ENCODE results near the gene PRSS57.
"Not testable (repeated sequence)": the region's sequence is repeated elsewhere in the genome, so short reads cannot be mapped to it uniquely, and the experiment has no call there.

PRSS57 gene

GRCh38 chr19:679418-680286 lies 15.6 kb downstream of the PRSS57 start:
- in situ Hi-C loops (cut with MboI; ENCODE audit: low sequenced_read_pairs) = no loop called here
- DNase-seq (ENCODE audit: low spot score in 2 of 2) = peak in 1 of 2 experiments; percentile 62
- peaks cover 5% of the 10 kb centered on the region for H3K4me1 ChIP-seq

GRCh38 chr19:678791-679388 lies 16.4 kb downstream of the PRSS57 start:
- Histone ChIP-seq H3K4me3 (peak overlapping the region; percentile 53), H3K27me3 (ENCODE audit: low read depth) (peaks cover 16% of the 10 kb centered on the region), H3K36me3 (replicated peaks) (no peaks in the 10 kb centered on the region), H3K4me1 (peaks cover 5% of the 10 kb centered on the region), H3K9me3 (no peaks in the 10 kb centered on the region)
- no peak for DNase-seq (ENCODE audit: low spot score in 2 of 2)
- in situ Hi-C loops (cut with MboI; ENCODE audit: low sequenced_read_pairs) = no loop called here

More at GRCh38 chr19:679418-680286, 15.6 kb downstream of the PRSS57 start:
- no peaks in the 10 kb centered on the region for H3K9me3 ChIP-seq
- H3K4me3 ChIP-seq = peak overlapping the region; percentile 53
- H3K27me3 ChIP-seq (ENCODE audit: low read depth) = peaks cover 16% of the 10 kb centered on the region
- H3K36me3 ChIP-seq (replicated peaks) = no peaks in the 10 kb centered on the region

- H3K36me3 ChIP-seq (replicated peaks) = no peaks in the 10 kb centered on the region
- H3K9me3 ChIP-seq = no peaks in the 10 kb centered on the region
- H3K4me1 ChIP-seq = peaks cover 5% of the 10 kb centered on the region
- no peak for DNase-seq (ENCODE audit: low spot score in 2 of 2)
- no peak overlapping the region for H3K4me3 ChIP-seq
- in situ Hi-C loops (cut with MboI; ENCODE audit: low sequenced_read_pairs) = no loop called here
- peaks cover 16% of the 10 kb centered on the region for H3K27me3 ChIP-seq (ENCODE audit: low read depth)
Measured at GRCh38 chr19:677601-678436, 17.4 kb downstream of the PRSS57 start.

GRCh38 chr19:677201-677600 lies 18.1 kb downstream of the PRSS57 start:
- Histone ChIP-seq H3K27me3 (ENCODE audit: low read depth) (peaks cover 16% of the 10 kb centered on the region), H3K4me1 (peaks cover 5% of the 10 kb centered on the region), H3K4me3 (no peak overlapping the region), H3K9me3 (no peaks in the 10 kb centered on the region), H3K36me3 (replicated peaks) (no peaks in the 10 kb centered on the region)
- in situ Hi-C loops (cut with MboI; ENCODE audit: low sequenced_read_pairs) = no loop called here
- no peak for DNase-seq (ENCODE audit: low spot score in 2 of 2)

GRCh38 chr19:676339-677105 lies 18.7 kb downstream of the PRSS57 start, which contains the start of gene FSTL3:
Gene FSTL3, plus strand, starts transcription at chr19:676392. Its CDS starts 32 bp downstream, at chr19:676424.
- in situ Hi-C loops (cut with MboI; ENCODE audit: low sequenced_read_pairs) = no loop called here
- Histone ChIP-seq H3K4me1 (peaks cover 5% of the 10 kb centered on the region), H3K36me3 (replicated peaks) (no peaks in the 10 kb centered on the region), H3K4me3 (no peak within 1 kb of the TSS), H3K27me3 (ENCODE audit: low read depth) (peaks cover 16% of the 10 kb centered on the region), H3K9me3 (no peaks in the 10 kb centered on the region)
- no peak for DNase-seq (ENCODE audit: low spot score in 2 of 2)

- no peak overlapping the region for H3K4me3 ChIP-seq
- in situ Hi-C loops (cut with MboI; ENCODE audit: low sequenced_read_pairs) = no loop called here
- H3K4me1 ChIP-seq = no peaks in the 10 kb centered on the region; the same call in 1 of the 2 replicates
- H3K36me3 ChIP-seq (replicated peaks) = no peaks in the 10 kb centered on the region
- no peaks in the 10 kb centered on the region for H3K9me3 ChIP-seq
- DNase-seq (ENCODE audit: low spot score in 2 of 2) = no peak
- H3K27me3 ChIP-seq (ENCODE audit: low read depth) = peaks cover 16% of the 10 kb centered on the region
Measured at GRCh38 chr19:676007-676338, 19.3 kb downstream of the PRSS57 start.

GRCh38 chr19:674282-675151 lies 20.7 kb downstream of the PRSS57 start:
- Histone ChIP-seq H3K9me3 (no peaks in the 10 kb centered on the region; the same call in 1 of the 2 replicates), H3K4me1 (no peaks in the 10 kb centered on the region; the same call in 1 of the 2 replicates), H3K27me3 (ENCODE audit: low read depth) (peaks cover 16% of the 10 kb centered on the region), H3K36me3 (replicated peaks) (no peaks in the 10 kb centered on the region), H3K4me3 (no peak overlapping the region)
- DNase-seq (ENCODE audit: low spot score in 2 of 2) = no peak
- in situ Hi-C loops (cut with MboI; ENCODE audit: low sequenced_read_pairs) = no loop called here

GRCh38 chr19:670609-671075 lies 24.6 kb downstream of the PRSS57 start:
- H3K36me3 ChIP-seq (replicated peaks) = no peaks in the 10 kb centered on the region
- no peak for DNase-seq (ENCODE audit: low spot score in 2 of 2)

GRCh38 chr19:668675-669434 lies 26.4 kb downstream of the PRSS57 start:
- not testable (repeated sequence) for DNase-seq (ENCODE audit: low spot score in 2 of 2); H3K27me3 ChIP-seq (ENCODE audit: low read depth); H3K4me3 ChIP-seq; H3K36me3 ChIP-seq (replicated peaks); H3K4me1 ChIP-seq
- in situ Hi-C loops (cut with MboI; ENCODE audit: low sequenced_read_pairs) = loop anchor here (5.0 kb wide), 1 partner anchor 63 kb away; no protein-coding TSS in a partner anchor
- H3K9me3 ChIP-seq = peaks cover 11% of the 10 kb centered on the region

More at GRCh38 chr19:670609-671075, 24.6 kb downstream of the PRSS57 start:
- Histone ChIP-seq H3K4me1 (no peaks in the 10 kb centered on the region), H3K4me3 (no peak overlapping the region), H3K9me3 (peaks cover 11% of the 10 kb centered on the region), H3K27me3 (ENCODE audit: low read depth) (peaks cover 6% of the 10 kb centered on the region)
- in situ Hi-C loops (cut with MboI; ENCODE audit: low sequenced_read_pairs) = no loop called here

- not testable (repeated sequence) for H3K4me3 ChIP-seq; H3K4me1 ChIP-seq; H3K36me3 ChIP-seq (replicated peaks); DNase-seq (ENCODE audit: low spot score in 2 of 2); H3K27me3 ChIP-seq (ENCODE audit: low read depth)
- in situ Hi-C loops (cut with MboI; ENCODE audit: low sequenced_read_pairs) = loop anchor here (5.0 kb wide), 1 partner anchor 65 kb away; no protein-coding TSS in a partner anchor
- peaks cover 11% of the 10 kb centered on the region for H3K9me3 ChIP-seq
Measured at GRCh38 chr19:666985-667573, 28.2 kb downstream of the PRSS57 start.

- Histone ChIP-seq H3K4me1 (peaks cover 12% of the 10 kb centered on the region), H3K4me3 (no peak overlapping the region), H3K36me3 (replicated peaks) (peaks cover 26% of the 10 kb centered on the region), H3K27me3 (ENCODE audit: low read depth) (no peaks in the 10 kb centered on the region), H3K9me3 (peaks cover 11% of the 10 kb centered on the region)
- in situ Hi-C loops (cut with MboI; ENCODE audit: low sequenced_read_pairs) = loop anchor here (5.0 kb wide), 1 partner anchor 67 kb away; no protein-coding TSS in a partner anchor
- DNase-seq (ENCODE audit: low spot score in 2 of 2) = peak; percentile 82 to 97
Measured at GRCh38 chr19:664913-665443, 30.3 kb downstream of the PRSS57 start.
